Osteoblast (primary cell): ENCODE measurements around the gene SRSF7. TPM values are rescaled to one million over a fixed set of nuclear protein-coding genes. Genes with fewer than 3 reads are reported as not detected.

ENCODE experiments used
- DNase-seq: peaks from one replicate; pipeline ENCODE4 v3.0.0; 2011; ENCODE audit warnings: low spot score, mixed read lengths; ENCODE audit not compliant: insufficient read length; ENCODE audit errors: missing footprints
- H2AFZ ChIP-seq: 2 replicates; pipeline ENCODE4 v1.6.0; 2011; ENCODE audit warnings: mild to moderate bottlenecking, low read length
- H3K27ac ChIP-seq: 2 replicates; pipeline ENCODE4 v1.5.1; 2011; ENCODE audit warnings: mild to moderate bottlenecking, low read depth, low read length, moderate library complexity
- H3K27me3 ChIP-seq: 2 replicates; pipeline ENCODE4 v1.6.0; 2012; ENCODE audit warnings: mild to moderate bottlenecking, control low read depth, inconsistent platforms, low read length, moderate library complexity; ENCODE audit not compliant: insufficient read depth
- H3K36me3 ChIP-seq: 2 replicates; pipeline ENCODE4 v1.5.1; 2011; ENCODE audit warnings: mild to moderate bottlenecking, low read length, control low read depth, moderate library complexity; ENCODE audit not compliant: insufficient read depth
- H3K4me1 ChIP-seq: 2 replicates; pipeline ENCODE4 v1.5.1; 2011; ENCODE audit warnings: mild to moderate bottlenecking, low read length, control low read depth, moderate library complexity; ENCODE audit not compliant: insufficient read depth
- H3K4me2 ChIP-seq: 2 replicates; pipeline ENCODE4 v1.6.0; 2011; ENCODE audit warnings: mild to moderate bottlenecking, low read length; ENCODE audit not compliant: insufficient read depth
- H3K4me3 ChIP-seq: fragments of 200-600 bp; sonication (generic); 3 replicates; pipeline ENCODE4 v1.5.1; 2012; ENCODE audit warnings: mild to moderate bottlenecking, low read length, inconsistent platforms; ENCODE audit not compliant: insufficient read depth
- H3K79me2 ChIP-seq: 2 replicates; pipeline ENCODE4 v1.6.0; 2012; ENCODE audit warnings: mild to moderate bottlenecking, low read length, control low read depth, inconsistent platforms; ENCODE audit not compliant: insufficient read depth
- H3K9me3 ChIP-seq: 2 replicates; pipeline ENCODE4 v1.5.1; 2011; ENCODE audit warnings: low read depth, low read length, control low read depth
- H4K20me1 ChIP-seq: 2 replicates; pipeline ENCODE4 v1.6.0; 2012; ENCODE audit warnings: mild to moderate bottlenecking, low read length, control low read depth; ENCODE audit not compliant: insufficient read depth
- CTCF ChIP-seq: IDR thresholded peaks from 2 replicates; pipeline ENCODE4 v1.5.1; 2011; ENCODE audit warnings: mild to moderate bottlenecking, low read depth, low read length, moderate library complexity; ENCODE audit errors: extremely low read depth
- total RNA-seq: library from RNA; depleted of rRNA; stranded (reverse); fragments of >200 nt; gene quantifications from 2 replicates; pipeline ENCODE4 v1.2.3, GENCODE V29; 2012

The SRSF7 gene
- total RNA-seq, 1 donor, result 48.1 TPM

GRCh38 chr2:38731090-38731489 lies 20.1 kb downstream of the SRSF7 start:
- Histone ChIP-seq H3K27ac (no peak overlapping the region), H3K4me2 (no peak overlapping the region), H3K4me1 (no peaks in the 10 kb centered on the region), H3K36me3 (peaks cover 10% of the 10 kb centered on the region), H4K20me1 (no peaks in the 10 kb centered on the region), H3K79me2 (no peaks in the 10 kb centered on the region), H3K27me3 (no peaks in the 10 kb centered on the region), H3K9me3 (no peaks in the 10 kb centered on the region), H3K4me3 (no peak overlapping the region), H2AFZ (no peak overlapping the region)
- no peak for DNase-seq
- TF ChIP-seq CTCF, result no peak

GRCh38 chr2:38728694-38729093 lies 22.5 kb downstream of the SRSF7 start:
- H3K9me3 ChIP-seq, result no peaks in the 10 kb centered on the region
- H2AFZ ChIP-seq, result no peak overlapping the region
- no peaks in the 10 kb centered on the region for H3K4me1 ChIP-seq
- H3K4me3 ChIP-seq, result no peak overlapping the region
- no peak for DNase-seq
- H3K27me3 ChIP-seq, result no peaks in the 10 kb centered on the region
- H3K79me2 ChIP-seq, result no peaks in the 10 kb centered on the region
- no peak overlapping the region for H3K27ac ChIP-seq
- H3K36me3 ChIP-seq, result peaks cover 10% of the 10 kb centered on the region
- H3K4me2 ChIP-seq, result no peak overlapping the region
- no peaks in the 10 kb centered on the region for H4K20me1 ChIP-seq
- TF ChIP-seq CTCF, result no peak

GRCh38 chr2:38727661-38728060 lies 23.5 kb downstream of the SRSF7 start:
- H3K27me3 ChIP-seq, result no peaks in the 10 kb centered on the region
- no peaks in the 10 kb centered on the region for H4K20me1 ChIP-seq
- no peak overlapping the region for H3K4me2 ChIP-seq
- no peak for TF ChIP-seq CTCF
- no peaks in the 10 kb centered on the region for H3K9me3 ChIP-seq
- H3K79me2 ChIP-seq, result no peaks in the 10 kb centered on the region
- no peaks in the 10 kb centered on the region for H3K4me1 ChIP-seq
- H3K27ac ChIP-seq, result no peak overlapping the region
- H3K4me3 ChIP-seq, result no peak overlapping the region
- DNase-seq, result no peak
- H2AFZ ChIP-seq, result no peak overlapping the region
- peaks cover 10% of the 10 kb centered on the region for H3K36me3 ChIP-seq

GRCh38 chr2:38723173-38723572 lies 28.0 kb downstream of the SRSF7 start:
- Histone ChIP-seq H4K20me1 (no peaks in the 10 kb centered on the region), H3K36me3 (no peaks in the 10 kb centered on the region), H3K27me3 (no peaks in the 10 kb centered on the region), H3K79me2 (no peaks in the 10 kb centered on the region), H2AFZ (no peak overlapping the region), H3K9me3 (no peaks in the 10 kb centered on the region), H3K4me1 (peaks cover 17% of the 10 kb centered on the region), H3K4me3 (no peak overlapping the region), H3K27ac (no peak overlapping the region), H3K4me2 (no peak overlapping the region)
- no peak for TF ChIP-seq CTCF
- DNase-seq, result no peak
